GM19351 (cell line): Measurements from ENCODE around the gene KLHL36.

Source experiments
- ATAC-seq: cut with Tn5 transposase; IDR thresholded peaks from one replicate; pipeline ENCODE4 v1.9.1; 2021; ENCODE audit warnings: mild to moderate bottlenecking, moderate library complexity; ENCODE audit not compliant: unreplicated experiment

The KLHL36 gene

GRCh38 chr16:84647828-84648594 is at the start of gene KLHL36:
Gene KLHL36 (plus strand): TSS chr16:84648511. CDS start chr16:84650868, 2,357 bp downstream.
- peak; percentile 75 for ATAC-seq

GRCh38 chr16:84599521-84600202 is 48.6 kb upstream of the KLHL36 start:
- ATAC-seq: peak; percentile 51

GRCh38 chr16:84600343-84601229 is 47.7 kb upstream of the KLHL36 start:
- peak; percentile 68 for ATAC-seq

- no peak for ATAC-seq
Observed at GRCh38 chr16:84603140-84603816, 45.0 kb upstream of the KLHL36 start.

- ATAC-seq: no peak
Observed at GRCh38 chr16:84603940-84604339, 44.4 kb upstream of the KLHL36 start.

- ATAC-seq: no peak
Observed at GRCh38 chr16:84604477-84605013, 43.8 kb upstream of the KLHL36 start.

GRCh38 chr16:84605339-84605848 is 42.9 kb upstream of the KLHL36 start:
- no peak for ATAC-seq

- no peak for ATAC-seq
Observed at GRCh38 chr16:84606081-84606875, 42.0 kb upstream of the KLHL36 start.

GRCh38 chr16:84607061-84607460 is 41.2 kb upstream of the KLHL36 start:
- ATAC-seq: no peak

- ATAC-seq: peak; percentile 63
Observed at GRCh38 chr16:84607694-84608093, 40.6 kb upstream of the KLHL36 start.

GRCh38 chr16:84608282-84608681 is 40.0 kb upstream of the KLHL36 start:
- no peak for ATAC-seq

GRCh38 chr16:84609563-84610177 is 38.6 kb upstream of the KLHL36 start:
- ATAC-seq: no peak

GRCh38 chr16:84610376-84610775 is 37.9 kb upstream of the KLHL36 start:
- no peak for ATAC-seq

GRCh38 chr16:84611041-84611440 is 37.3 kb upstream of the KLHL36 start:
- no peak for ATAC-seq

GRCh38 chr16:84612686-84613085 is 35.6 kb upstream of the KLHL36 start:
- no peak for ATAC-seq

- ATAC-seq: no peak
Observed at GRCh38 chr16:84613408-84614072, 34.8 kb upstream of the KLHL36 start.

GRCh38 chr16:84614073-84614459 is 34.2 kb upstream of the KLHL36 start:
- no peak for ATAC-seq

- no peak for ATAC-seq
Observed at GRCh38 chr16:84614623-84614967, 33.7 kb upstream of the KLHL36 start.
